Smooth muscle cell (in vitro differentiated cells): ENCODE measurements around the gene PRKACG. TPM values are rescaled to one million over a fixed set of nuclear protein-coding genes. Genes with fewer than 3 reads are reported as not detected.

Source experiments
- DNase-seq: peaks from one replicate; lab custom pipeline; 2025; ENCODE audit not compliant: unreplicated experiment; lab: John Stamatoyannopoulos, UW
- H2AFZ ChIP-seq: fragments of 200-600 bp; sonication (generic); 2 replicates; pipeline ENCODE4 v1.6.0; 2016; ENCODE audit warnings: antibody characterized with exemption, low read depth, mild to moderate bottlenecking
- H3F3A ChIP-seq: fragments of 200-600 bp; sonication (generic); 2 replicates; pipeline ENCODE4 v1.6.0; 2017; ENCODE audit warnings: antibody characterized with exemption, low read depth
- H3K27ac ChIP-seq: fragments of 200-600 bp; sonication (generic); 2 replicates; pipeline ENCODE4 v1.5.1; 2016; ENCODE audit warnings: low read depth, mild to moderate bottlenecking
- H3K27me3 ChIP-seq: fragments of 200-600 bp; sonication (generic); 2 replicates; pipeline ENCODE4 v1.6.1; 2016; ENCODE audit warnings: low read depth, mild to moderate bottlenecking
- H3K36me3 ChIP-seq: fragments of 200-600 bp; sonication (generic); 2 replicates; pipeline ENCODE4 v1.5.1; 2016; ENCODE audit warnings: low read depth
- H3K4me1 ChIP-seq: fragments of 200-600 bp; sonication (generic); 2 replicates; pipeline ENCODE4 v1.5.1; 2016; ENCODE audit warnings: low read depth
- H3K4me2 ChIP-seq: fragments of 200-600 bp; sonication (generic); 2 replicates; pipeline ENCODE4 v1.6.0; 2016; ENCODE audit warnings: mild to moderate bottlenecking
- H3K4me3 ChIP-seq: fragments of 200-600 bp; sonication (generic); 2 replicates; pipeline ENCODE4 v1.5.1; 2016; ENCODE audit warnings: mild to moderate bottlenecking
- H3K79me2 ChIP-seq: fragments of 200-600 bp; sonication (generic); 2 replicates; pipeline ENCODE4 v1.6.0; 2016; ENCODE audit warnings: low read depth, mild to moderate bottlenecking
- H3K9ac ChIP-seq: fragments of 200-600 bp; sonication (generic); 2 replicates; pipeline ENCODE4 v1.6.0; 2016; ENCODE audit warnings: low read depth
- H3K9me3 ChIP-seq: fragments of 200-600 bp; sonication (generic); replicated peaks from 2 replicates; pipeline ENCODE4 v1.5.1; 2016; ENCODE audit warnings: low read depth
- H4K20me1 ChIP-seq: fragments of 200-600 bp; sonication (generic); 2 replicates; pipeline ENCODE4 v1.6.0; 2016; ENCODE audit warnings: low read depth
- CTCF ChIP-seq: fragments of 200-600 bp; sonication (generic); IDR thresholded peaks from 2 replicates; pipeline ENCODE4 v1.5.1; 2017; ENCODE audit warnings: borderline replicate concordance, mild to moderate bottlenecking, antibody characterized with exemption; ENCODE audit not compliant: insufficient read depth, poor library complexity, severe bottlenecking
- WGBS: methylation state at CpG from one replicate; pipeline ENCODE4 v1.1.7; 2016; ENCODE audit warnings: low lambda C conversion rate; 5-methylcytosine and 5-hydroxymethylcytosine counted together
- polyA plus RNA-seq: library from polyadenylated mRNA; unstranded; fragments of >200 nt; fragmentation: Nextera tagmentation; extraction: Ambion mirVana; gene quantifications from 2 replicates; pipeline ENCODE4 v1.2.1, GENCODE V29; 2016
- total RNA-seq: library from RNA; depleted of rRNA; stranded (reverse); fragments of >200 nt; gene quantifications from 2 replicates; pipeline ENCODE4 v1.2.3, GENCODE V29; 2014

PRKACG gene
- total and polyA plus RNA-seq, 2 experiments from 2014 or later: not detected

GRCh38 chr9:69012696-69013381 lies 1.1 kb downstream of the PRKACG start:
- TF ChIP-seq CTCF: no peak
- no peak overlapping the region for H3K4me3 ChIP-seq
- H3K36me3 ChIP-seq: no peaks in the 10 kb centered on the region
- no peaks in the 10 kb centered on the region for H4K20me1 ChIP-seq
- H3K27me3 ChIP-seq: peaks cover 5% of the 10 kb centered on the region
- no peak for DNase-seq
- no peak overlapping the region for H3K27ac ChIP-seq
- no peaks in the 10 kb centered on the region for H3K9me3 ChIP-seq
- no peak overlapping the region for H3K4me2 ChIP-seq
- no peak overlapping the region for H3K9ac ChIP-seq
- 90% methylated on average over 18 of the region's 18 CpGs for WGBS
- H3K79me2 ChIP-seq: no peaks in the 10 kb centered on the region
- no peaks in the 10 kb centered on the region for H3K4me1 ChIP-seq
- no peaks in the 10 kb centered on the region for H3F3A ChIP-seq
- H2AFZ ChIP-seq: no peak overlapping the region

- H3F3A ChIP-seq: no peaks in the 10 kb centered on the region
- no peak for DNase-seq
- H3K79me2 ChIP-seq: no peaks in the 10 kb centered on the region
- H3K27me3 ChIP-seq: peaks cover 6% of the 10 kb centered on the region
- H3K4me2 ChIP-seq: no peak overlapping the region
- H3K4me1 ChIP-seq: no peaks in the 10 kb centered on the region
- no peak overlapping the region for H2AFZ ChIP-seq
- H4K20me1 ChIP-seq: no peaks in the 10 kb centered on the region
- 56% methylated on average over 1 of the region's 1 CpG for WGBS
- H3K9me3 ChIP-seq: no peaks in the 10 kb centered on the region
- TF ChIP-seq CTCF: no peak
- H3K4me3 ChIP-seq: no peak overlapping the region
- no peak overlapping the region for H3K9ac ChIP-seq
- H3K27ac ChIP-seq: no peak overlapping the region
- H3K36me3 ChIP-seq: no peaks in the 10 kb centered on the region
Measured at GRCh38 chr9:69009708-69010107, 4.2 kb downstream of the PRKACG start.

DNA sequence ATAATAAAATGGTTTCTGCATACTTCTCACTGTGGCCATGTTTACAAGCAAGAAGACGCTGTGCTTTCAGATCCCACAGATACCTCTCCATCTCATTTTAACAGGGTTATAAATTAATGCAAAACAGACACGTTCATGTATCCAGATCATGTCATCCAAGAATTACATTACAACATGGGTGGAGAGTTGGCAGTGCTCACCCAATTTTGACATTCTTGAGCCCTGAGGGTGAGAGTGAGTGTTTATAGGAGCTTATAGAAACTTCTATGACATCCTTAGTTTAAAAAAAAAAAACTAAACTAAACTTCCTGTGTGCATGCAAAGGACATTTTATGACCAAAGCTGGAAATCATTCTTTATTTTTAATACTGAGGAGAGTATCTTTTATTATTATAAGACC lies 9.1 kb downstream of the PRKACG start:
- Histone ChIP-seq H3K9me3 (no peaks in the 10 kb centered on the region), H2AFZ (no peak overlapping the region), H3K27ac (no peak overlapping the region), H3F3A (no peaks in the 10 kb centered on the region), H4K20me1 (no peaks in the 10 kb centered on the region), H3K27me3 (peaks cover 9% of the 10 kb centered on the region), H3K79me2 (no peaks in the 10 kb centered on the region), H3K9ac (no peak overlapping the region), H3K4me2 (no peak overlapping the region), H3K4me3 (no peak overlapping the region), H3K4me1 (no peaks in the 10 kb centered on the region), H3K36me3 (no peaks in the 10 kb centered on the region)
- no peak for DNase-seq
- no peak for TF ChIP-seq CTCF
- WGBS: 83% methylated on average over 2 of the region's 2 CpGs

DNA sequence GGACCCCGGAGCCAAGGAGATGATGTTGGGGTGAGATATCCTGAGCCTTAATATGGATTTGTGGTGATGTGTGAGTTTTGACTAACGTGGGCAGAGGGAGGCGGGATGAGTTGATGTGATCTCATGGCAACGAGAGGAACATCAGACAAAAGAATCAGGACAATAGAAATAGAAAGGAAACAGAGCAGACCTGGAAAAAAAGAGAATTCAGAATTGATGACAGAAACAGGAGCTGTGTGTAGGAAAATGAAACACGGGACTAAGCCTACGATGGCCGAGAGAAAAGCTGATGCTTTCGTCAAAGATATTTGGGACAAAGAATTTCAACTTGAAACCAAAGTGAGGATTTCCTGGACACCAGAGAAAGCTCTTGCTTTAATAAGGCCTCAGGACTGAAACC lies 10.9 kb downstream of the PRKACG start:
- Histone ChIP-seq H3K9me3 (no peaks in the 10 kb centered on the region), H3K4me1 (peaks cover 9% of the 10 kb centered on the region), H3K4me2 (no peak overlapping the region), H2AFZ (no peak overlapping the region), H3K4me3 (no peak overlapping the region), H4K20me1 (no peaks in the 10 kb centered on the region), H3K9ac (no peak overlapping the region), H3K27me3 (peaks cover 6% of the 10 kb centered on the region), H3K79me2 (no peaks in the 10 kb centered on the region), H3F3A (no peaks in the 10 kb centered on the region), H3K27ac (no peak overlapping the region), H3K36me3 (no peaks in the 10 kb centered on the region)
- WGBS: 79% methylated on average over 8 of the region's 8 CpGs
- no peak for DNase-seq
- no peak for TF ChIP-seq CTCF
